NCI-H2107 treated with DMSO at 0.1 percent for 48 hours (cell line): ENCODE results near the gene POU3F3.

Source experiments
- DNase-seq: peaks from one replicate; lab custom pipeline; 2025; ENCODE audit not compliant: unreplicated experiment; lab: John Stamatoyannopoulos, UW

The POU3F3 gene

GRCh38 chr2:104853534-104854497 is at the start of gene POU3F3:
POU3F3 (plus strand) TSS chr2:104854115; CDS start chr2:104855511, 1,396 bp downstream.
- DNase-seq: peak; percentile 25

- DNase-seq: no peak
These were observed 49.6 kb upstream of the POU3F3 start for GRCh38 chr2:104804148-104804890.

- no peak for DNase-seq
These were observed 41.6 kb upstream of the POU3F3 start for GRCh38 chr2:104812286-104812685.

- DNase-seq: no peak
These were observed 37.8 kb upstream of the POU3F3 start for GRCh38 chr2:104816143-104816542.

- peak; percentile 2 for DNase-seq
These were observed 35.7 kb upstream of the POU3F3 start for GRCh38 chr2:104818264-104818663.

- no peak for DNase-seq
These were observed 33.8 kb upstream of the POU3F3 start for GRCh38 chr2:104820126-104820525.

GRCh38 chr2:104825124-104825865 is 28.6 kb upstream of the POU3F3 start:
- no peak for DNase-seq

GRCh38 chr2:104826016-104826415 is 27.9 kb upstream of the POU3F3 start:
- DNase-seq: no peak

- no peak for DNase-seq
These were observed 22.2 kb upstream of the POU3F3 start for GRCh38 chr2:104831742-104832141.

- DNase-seq: no peak
These were observed 19.3 kb upstream of the POU3F3 start for GRCh38 chr2:104834431-104835153.

GRCh38 chr2:104836265-104836664 is 17.6 kb upstream of the POU3F3 start:
- DNase-seq: no peak

- no peak for DNase-seq
These were observed 17.1 kb upstream of the POU3F3 start for GRCh38 chr2:104836841-104837240.

- DNase-seq: no peak
These were observed 13.8 kb upstream of the POU3F3 start for GRCh38 chr2:104840156-104840555.

GRCh38 chr2:104840893-104841585 is 12.9 kb upstream of the POU3F3 start:
- DNase-seq: no peak

- no peak for DNase-seq
These were observed 12.2 kb upstream of the POU3F3 start for GRCh38 chr2:104841744-104842143.

GRCh38 chr2:104844807-104845551 is 8.9 kb upstream of the POU3F3 start:
- no peak for DNase-seq

GRCh38 chr2:104845552-104845931 is 8.4 kb upstream of the POU3F3 start:
- no peak for DNase-seq

GRCh38 chr2:104845946-104846785 is 7.7 kb upstream of the POU3F3 start:
- DNase-seq: no peak
